Stimulated activated CD8-positive, alpha-beta memory T cell treated with anti-CD3 and anti-CD28 coated beads, Interleukin-4, amount 100 ng/mL, for 1 hour (primary cell): Measurements from ENCODE around the gene CASTOR1.

Experiments
- DNase-seq, 2 donors: peaks; one replicate each; pipeline ENCODE4 v3.0.0-alpha.2; 2020; ENCODE audit warnings: low read depth in 2 of 2, low spot score in 1 of 2

The CASTOR1 gene

DNA sequence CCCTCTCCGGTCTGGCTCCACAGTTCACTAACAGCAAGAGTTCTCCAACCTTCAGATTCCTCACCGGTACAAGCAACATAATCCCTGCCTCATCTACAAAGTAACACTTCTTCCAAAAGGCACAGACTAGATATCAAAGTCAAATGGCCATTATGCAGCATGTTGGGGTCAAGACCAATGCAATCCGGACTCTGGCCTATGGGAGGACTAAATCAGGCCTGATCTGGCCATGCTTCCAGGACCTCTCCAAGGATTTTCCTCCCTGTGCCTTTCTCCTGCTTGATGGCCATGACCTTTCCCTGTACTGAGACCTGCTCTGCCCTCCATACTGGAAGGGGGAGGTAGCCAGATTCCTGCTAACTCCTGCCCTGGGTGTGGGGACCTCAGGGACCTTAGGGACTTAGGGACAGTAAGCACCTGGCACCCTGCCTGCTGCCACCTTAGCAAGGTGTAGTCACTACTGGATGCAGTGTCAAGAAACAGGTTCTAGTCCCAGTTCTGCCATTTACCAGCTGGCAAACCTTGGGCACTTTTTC lies 30.8 kb upstream of the CASTOR1 start:
- no peak for DNase-seq

DNA sequence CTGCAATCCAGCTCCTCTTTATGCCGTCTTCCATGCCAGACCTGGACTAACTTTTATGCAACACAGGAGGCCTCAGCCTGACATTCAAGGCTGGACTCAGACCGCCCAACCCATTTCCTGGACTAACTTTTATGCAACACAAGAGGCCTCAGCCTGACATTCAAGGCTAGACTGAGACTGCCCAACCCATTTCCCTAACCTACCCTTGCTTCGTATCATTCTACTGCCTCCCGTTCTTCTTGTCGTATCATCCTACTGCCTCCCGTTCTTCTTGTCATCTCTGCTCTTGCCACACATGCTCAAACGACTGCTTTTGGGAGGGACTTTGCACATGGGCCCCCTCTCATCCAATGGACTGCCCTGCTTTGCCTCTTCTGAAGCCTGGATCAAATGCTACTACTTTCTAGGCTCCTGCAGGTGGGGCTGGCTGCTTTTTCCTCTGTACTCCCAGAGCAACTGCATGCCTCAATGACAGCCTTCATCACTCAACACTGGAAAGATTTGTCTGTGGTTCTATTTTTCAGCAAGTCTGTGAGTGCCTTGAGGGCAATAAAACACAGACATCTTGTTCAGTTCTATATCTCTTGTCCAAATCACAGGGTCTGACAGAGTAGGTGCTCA lies 29.6 kb upstream of the CASTOR1 start:
- DNase-seq, result no peak

DNA sequence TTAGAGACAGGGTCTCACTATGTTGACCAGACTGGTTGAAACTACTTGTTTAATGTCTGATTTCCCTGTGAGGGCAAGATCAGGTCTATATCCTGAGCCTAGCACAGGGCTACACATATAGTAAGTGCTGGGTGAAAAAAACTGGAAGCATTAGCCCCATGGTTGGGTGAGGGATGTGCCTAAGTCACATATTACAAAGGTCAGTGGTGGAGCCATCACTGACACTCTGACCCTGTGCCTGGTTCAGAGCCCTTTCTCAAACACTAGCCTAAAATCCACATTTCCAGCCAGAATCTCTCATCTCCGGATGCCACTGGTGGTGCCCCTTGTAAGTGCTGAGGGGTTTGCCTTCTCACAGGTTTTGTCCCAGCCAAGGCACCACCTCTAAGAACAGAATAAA lies 28.5 kb upstream of the CASTOR1 start:
- no peak for DNase-seq

DNA sequence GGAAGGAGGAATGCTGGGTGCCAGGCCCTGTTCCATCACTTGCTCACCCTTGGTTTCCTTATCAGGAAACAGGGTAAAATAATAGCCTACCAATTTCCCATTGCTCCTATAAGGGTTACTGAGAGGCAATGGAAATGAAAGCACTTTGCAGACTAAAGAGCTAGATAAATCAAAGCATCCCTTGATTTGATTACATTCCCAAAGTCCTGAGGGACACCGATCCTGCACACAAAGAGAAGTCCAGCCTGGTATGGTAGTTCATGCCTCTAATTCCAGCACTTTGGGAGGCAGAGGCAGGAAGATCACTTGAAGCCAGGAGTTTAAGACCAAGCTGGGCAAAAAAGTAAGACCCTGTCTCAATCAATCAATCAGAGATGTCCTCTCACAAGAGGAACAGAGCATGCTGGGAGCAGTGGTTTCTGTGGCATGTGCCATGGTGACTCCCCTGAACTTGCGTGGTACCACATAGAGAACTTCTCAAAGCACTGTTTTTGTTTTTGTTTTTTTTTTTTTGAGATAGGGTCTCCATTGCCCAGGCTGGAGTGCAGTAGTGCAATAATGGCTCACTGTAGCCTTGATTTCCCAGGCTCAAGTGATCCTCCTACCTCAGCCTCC lies 26.8 kb upstream of the CASTOR1 start:
- no peak for DNase-seq

DNA sequence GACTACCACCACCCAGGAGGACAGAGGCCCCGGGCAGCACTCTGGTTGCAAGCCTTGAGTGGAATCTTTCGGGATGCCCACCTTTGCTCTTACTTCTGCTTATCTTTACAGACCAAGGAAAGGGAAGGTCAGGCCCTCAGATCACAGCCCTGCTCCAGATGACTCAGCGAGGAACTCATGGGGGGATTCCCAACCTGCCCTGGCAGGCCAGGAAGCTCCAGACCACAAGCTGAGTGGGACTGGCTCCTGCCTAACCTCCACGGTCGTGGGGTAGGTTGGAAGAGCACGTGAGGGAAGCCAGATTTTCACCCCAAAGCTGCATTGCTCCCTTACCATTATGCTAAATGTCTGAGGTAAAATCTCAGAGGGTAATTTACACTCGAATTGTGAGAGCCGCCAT lies 25.6 kb upstream of the CASTOR1 start:
- DNase-seq, result no peak

DNA sequence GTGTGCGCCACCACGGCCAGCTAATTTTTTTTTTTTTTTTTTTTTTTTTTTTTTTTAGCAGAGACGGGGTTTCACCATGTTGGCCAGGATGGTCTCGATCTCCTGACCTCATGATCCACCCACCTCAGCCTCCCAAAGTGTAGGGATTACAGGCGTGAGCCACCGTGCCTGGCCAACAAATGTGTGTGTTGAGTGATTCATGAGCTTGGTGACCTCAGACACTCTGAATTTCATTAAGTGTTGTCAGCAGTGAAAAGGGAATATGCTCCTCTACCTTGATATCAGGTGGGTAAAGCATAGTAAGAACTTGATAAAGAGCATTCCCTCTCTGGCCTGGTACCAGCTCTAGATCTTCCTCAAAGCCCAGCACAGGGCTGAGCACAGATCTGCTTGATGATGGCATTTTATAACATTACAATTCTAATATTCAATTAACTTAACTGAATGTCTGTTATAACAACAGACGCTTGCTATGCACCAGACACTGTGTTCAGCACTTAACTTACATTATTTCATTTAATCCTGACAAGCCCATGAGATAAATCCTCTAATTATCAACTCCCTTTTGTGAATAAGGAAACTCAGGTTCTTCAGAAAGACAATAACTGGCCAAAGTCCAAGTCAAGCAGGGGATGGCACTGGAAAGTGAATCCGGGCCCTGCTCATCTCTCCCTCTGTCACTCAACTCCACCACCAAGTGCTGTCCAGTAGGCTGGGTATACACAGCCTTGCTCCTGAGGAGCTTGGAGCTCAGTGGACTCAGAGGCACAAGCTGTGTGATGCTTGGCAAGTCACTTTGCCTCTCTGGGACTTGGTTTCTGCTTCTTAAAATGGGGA lies 24.4 kb upstream of the CASTOR1 start:
- DNase-seq, result no peak

DNA sequence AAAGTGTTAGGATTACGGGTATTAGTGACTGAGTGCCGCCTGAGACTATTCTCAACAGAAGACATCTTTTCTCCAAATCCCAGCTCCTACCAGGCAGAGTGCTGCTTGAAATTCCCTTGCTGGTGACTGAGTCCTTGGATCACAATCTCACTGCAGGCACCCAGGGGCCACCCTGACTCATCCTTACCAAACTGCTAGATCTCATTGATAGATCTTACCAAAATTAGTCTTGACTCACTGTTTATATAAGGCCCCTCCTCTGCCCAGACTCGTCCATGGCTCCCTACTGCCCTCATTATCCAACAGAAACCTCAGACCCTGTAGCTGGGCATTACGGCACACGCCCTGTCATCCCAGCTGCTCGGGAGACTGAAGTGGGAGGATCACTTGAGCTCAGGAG lies 22.7 kb upstream of the CASTOR1 start:
- DNase-seq, result no peak

DNA sequence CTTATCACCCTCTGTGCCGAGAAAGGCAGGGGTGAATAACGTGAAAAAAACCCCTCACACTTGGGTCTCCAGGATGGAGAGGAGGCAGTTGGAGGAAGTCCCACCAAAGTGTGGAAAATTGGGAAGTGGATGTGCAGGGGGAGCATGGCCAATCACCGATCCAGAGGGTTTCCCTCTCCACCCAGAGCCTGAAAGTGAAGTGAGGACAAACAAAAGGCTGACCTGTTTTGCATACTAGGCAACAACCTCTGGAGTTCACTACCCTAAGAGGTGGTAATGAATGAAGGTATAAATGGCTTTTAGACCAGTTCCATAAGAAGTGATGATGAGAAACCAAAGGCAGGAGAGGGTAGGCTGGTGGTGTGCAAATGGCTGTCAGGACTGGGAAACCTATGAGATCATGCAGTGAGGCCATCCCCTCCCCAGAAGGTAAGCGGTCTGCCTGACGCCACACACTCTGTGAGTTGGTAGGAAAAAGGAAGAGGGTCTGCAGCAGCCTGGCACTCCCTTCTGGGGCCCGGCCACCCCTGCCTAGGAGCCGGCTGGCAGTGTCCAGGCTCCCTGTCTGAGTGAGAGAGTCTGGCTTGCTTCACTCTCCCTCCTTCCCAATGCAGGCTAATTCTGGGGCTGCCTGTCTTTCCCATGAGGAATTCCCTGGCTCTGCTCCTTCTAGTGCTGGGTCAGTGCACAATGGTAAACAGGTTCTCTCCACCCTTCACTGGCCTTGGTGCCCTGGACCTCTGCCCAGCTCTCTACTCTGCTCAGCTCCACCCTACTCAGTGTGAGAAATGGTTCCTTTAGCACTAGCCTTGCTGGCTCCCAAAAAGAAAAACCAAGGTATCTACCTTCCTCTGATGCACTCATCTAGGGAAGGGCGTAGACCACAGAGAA lies 21.8 kb upstream of the CASTOR1 start:
- DNase-seq, result no peak

DNA sequence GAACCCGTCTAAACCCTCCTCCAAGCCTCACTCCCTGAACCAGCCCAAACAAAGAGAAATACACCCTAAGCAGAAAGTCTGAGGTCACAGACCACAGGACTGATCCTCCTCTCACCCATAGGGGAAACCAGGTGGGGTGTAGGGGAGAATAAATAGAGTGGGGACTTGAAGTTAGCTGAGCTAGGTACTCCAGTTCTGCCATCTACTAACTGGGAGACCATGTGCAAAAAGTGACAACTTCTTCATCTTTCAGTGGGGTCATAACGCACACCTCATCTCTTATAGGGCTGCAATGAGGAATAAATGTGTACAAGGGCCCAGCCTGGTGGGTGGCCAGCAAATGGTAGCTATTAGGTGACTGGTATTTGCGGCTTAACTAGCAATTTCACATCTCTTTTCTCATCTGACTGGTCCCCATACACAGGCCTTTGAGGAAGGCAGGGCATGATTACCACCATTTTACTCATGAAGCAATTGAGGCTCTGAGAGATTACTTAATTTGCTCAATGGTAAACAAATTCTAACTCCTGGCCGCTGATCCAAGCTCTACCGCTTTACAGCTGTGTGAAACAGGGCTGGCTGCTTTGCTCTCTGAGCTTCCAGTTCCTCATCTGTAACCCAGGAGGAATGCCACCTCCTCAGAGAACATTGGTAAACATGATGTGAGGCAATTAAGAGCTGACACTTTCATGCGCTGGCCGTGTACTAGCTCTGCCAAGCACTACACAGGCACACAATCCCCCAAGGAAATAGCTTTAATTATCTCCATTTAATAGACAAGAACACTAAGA lies 20.8 kb upstream of the CASTOR1 start:
- no peak for DNase-seq

DNA sequence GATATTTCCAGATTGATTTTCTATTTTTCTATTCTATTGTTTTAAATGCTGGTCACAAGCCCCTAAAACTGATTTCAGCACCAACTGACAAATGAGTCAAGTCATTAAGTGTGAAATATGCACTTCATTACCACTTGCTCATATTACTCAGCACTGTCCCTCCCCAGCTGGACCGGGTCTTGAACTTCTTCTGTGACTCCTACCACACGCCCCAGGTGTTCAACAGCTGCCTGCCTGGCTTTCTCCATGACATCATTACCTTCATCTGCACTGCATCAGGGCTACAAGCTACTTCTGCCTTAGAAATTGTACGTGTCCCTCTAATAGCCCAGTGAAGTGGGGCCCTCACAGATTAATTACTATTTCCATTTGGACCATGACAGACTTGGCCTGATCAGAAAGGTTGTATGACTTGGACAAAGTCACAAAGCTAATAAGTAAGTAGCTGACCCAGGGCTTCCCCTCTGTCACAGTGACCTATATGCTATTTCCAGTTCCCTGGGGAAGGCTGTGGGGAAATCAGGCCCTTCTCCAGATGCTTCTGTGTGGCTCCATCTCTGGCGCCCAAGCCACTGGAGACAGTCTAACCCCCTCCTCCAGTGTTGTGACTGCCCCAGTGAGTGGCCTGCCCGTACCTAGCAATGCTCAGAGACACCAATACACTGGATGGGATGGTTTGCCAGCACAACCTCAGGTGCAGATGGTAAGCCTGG lies 19.4 kb upstream of the CASTOR1 start:
- no peak for DNase-seq

DNA sequence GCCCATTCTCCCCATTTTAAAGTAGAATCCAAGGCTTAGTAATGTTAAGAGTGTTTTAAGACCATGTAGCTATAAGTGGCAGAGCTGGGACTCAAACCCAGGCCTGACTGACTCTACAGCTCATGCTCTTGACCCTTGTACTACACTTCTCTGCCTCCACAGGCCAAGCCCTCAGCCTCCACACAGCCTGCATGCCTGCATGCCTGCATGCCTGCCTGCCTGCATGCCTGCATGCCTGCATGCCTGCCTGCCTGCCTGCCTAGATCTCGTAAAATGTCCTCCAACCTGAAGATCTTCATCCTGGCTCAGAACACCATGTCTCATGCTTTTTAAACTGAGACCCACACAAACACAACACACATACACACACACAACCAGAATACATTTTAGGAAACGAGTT lies 18.8 kb upstream of the CASTOR1 start:
- no peak for DNase-seq

DNA sequence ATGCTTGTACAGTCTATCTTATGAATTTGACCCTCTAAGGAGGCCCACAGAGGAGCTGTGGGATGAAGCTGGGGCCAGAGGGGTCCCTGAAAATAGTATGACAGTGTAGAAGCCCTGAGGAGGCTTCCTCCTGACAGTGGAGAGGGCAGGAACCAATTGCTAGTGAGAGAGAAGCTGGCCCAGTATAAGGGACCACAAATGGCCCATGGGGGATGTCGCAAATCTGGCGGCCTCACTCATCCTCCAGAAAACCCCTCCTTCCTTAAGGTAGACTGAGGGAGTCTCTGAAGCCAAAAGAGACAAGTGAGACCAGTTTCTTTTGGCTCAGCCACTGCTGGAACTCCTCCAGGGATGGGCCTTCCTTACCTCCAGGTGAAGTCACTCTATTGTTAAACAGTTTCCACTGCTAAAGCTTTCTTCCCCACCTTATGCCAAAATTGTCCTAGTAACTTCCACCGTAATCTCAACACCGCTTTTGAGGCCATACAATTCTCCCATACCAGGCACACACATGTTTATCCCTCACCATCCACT lies 17.8 kb upstream of the CASTOR1 start:
- DNase-seq, result no peak

DNA sequence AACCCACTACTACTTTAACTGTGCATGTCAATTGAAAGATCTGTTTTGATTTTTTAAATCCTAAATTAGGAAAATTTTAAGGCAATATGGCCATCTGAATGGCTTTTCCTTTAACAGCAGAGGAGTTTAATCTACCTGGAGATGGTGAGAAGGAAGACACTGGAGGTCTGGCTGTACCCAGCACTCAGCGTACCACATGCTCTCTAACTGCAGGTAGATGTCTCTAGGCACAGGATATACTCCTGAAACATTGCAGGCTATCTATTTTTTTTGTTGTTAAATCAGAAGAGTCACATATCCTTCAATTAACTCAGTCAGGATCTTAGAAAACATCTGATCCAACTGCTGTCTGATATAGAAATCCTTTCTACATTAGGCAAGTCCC lies 17.3 kb upstream of the CASTOR1 start:
- no peak for DNase-seq

DNA sequence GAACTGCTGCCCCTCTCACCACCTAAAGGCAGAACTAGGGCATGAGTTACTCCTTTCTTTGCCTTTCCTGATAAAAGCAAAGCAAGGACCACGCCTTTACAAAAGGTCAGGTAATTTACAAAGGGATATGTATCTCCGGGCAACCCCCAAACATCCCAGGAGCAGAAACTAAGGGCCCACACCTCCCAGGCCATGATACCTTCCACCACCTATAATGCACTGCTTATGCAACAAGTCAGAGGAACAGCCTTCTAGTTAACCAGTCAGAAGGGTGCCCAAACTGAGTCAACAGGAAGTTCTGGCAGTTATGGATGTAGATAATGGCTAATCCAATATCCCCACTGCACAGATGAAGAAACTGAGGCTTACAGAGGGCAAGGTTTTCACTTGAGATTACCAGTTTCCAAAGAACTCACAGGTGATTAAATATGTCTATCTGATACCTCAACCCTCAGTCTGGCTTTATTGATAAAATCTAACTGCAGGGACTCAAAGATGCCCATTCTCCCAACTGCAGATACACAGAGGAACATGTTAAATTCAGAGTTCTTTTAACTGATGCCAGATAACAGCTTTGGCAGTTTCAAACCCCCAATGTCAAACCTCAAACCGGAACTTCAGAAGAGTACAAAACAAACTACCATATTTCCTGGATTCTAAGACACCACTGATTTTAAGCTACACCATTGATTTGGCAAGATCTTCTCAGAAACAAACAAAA lies 16.8 kb upstream of the CASTOR1 start:
- no peak for DNase-seq

DNA sequence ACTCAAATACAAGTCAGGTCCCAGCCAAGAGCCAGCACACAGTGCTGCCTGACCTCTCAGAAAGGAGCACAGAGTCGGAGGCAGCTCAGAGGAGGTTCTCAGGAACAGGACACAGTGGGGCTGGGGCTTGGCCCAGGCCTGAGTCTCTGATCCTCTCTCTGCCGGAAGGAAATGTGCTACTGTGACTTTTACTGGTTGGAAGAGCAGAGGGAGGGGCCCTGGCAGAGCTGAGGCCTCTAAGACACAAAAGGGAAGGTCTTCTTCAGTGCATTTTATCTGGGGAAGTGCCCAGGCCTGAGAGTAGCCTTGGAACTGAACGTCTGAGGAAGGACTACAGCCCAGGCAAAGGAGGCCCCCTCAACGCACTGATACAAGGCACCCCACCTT lies 16.2 kb upstream of the CASTOR1 start:
- DNase-seq, result no peak

DNA sequence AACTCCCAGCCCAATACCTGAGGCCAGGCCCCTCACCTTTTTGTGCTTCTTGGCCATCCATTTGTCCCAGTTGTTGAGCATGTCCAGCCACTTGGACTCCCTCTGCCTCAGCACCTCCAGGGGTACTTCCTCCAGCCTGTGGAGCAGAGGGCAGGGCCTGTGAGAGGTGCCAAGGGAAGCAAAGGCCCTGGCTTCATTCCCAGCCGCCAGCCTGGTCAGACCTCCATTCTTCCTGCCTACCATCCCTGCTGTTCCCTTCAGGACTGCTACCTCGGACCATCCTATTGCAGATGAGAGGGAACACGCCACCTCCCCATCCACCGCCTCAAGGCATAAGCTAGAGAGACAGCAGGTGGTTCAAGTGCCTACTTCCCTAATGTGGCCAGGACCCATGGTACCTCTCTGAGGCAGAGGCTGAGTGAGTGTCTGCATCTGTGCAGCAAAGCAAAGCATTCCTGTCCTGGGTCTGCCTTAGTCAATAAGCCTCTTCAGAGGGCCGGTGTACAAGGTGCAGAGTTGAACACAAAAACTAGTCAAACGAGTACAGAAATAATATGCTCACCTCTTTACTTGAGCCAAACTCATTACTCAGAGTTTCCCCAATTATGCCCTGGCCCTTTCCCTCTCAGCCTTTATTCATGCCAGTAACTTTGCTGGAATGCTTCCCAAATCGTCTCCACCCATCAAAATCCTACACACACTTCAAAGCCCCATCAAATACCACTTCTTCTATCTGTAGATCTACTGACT lies 15.4 kb upstream of the CASTOR1 start:
- DNase-seq, result no peak

DNA sequence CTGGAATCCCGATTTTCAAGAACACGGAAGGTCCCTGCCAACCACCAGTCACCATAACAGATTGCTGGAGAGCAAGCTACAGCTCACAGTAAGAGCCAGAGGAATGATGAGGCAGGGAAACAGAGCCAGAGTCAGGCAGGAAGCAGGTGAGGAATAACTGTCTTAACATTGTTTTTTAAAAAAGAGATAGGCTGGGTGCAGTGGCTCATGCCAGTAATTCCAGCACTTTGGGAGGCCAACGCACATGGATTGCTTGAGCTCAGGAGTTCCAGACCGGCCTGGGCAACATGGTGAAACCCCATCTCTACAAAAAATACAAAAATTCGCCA lies 13.5 kb upstream of the CASTOR1 start:
- DNase-seq, result no peak
